A673 (cell line): ENCODE results near the gene STEAP1B. TPM values are rescaled to one million over a fixed set of nuclear protein-coding genes. Genes with fewer than 3 reads are reported as not detected.
"Not testable (repeated sequence)": the region's sequence is repeated elsewhere in the genome, so short reads cannot be mapped to it uniquely, and the experiment has no call there.

Source experiments
- BruUV-seq: library from RNA; stranded (reverse); fragments of 400-500 nt; replicated peaks from 2 replicates; lab custom pipeline; 2021; lab: Mats Ljungman, UMichigan
- CTCF ChIA-PET: fragments of 300-600 bp; sonication (Branson Sonifier 250); formaldehyde crosslinking; loops from one replicate; lab custom pipeline; 2022; ENCODE audit warnings: antibody characterized with exemption; lab: Charles Lee
- POLR2A ChIA-PET: fragments of 300-600 bp; sonication (Branson Sonifier 250); formaldehyde crosslinking; loops from one replicate; lab custom pipeline; 2022; ENCODE audit warnings: antibody characterized with exemption; ENCODE audit not compliant: low non-redundant PET; lab: Charles Lee
- DNase-seq: peaks from one replicate; pipeline ENCODE4 v3.0.0-alpha.2; 2015; ENCODE audit warnings: low spot score
- H3K27ac ChIP-seq: fragments of 200-600 bp; sonication (generic); 2 replicates; pipeline ENCODE4 v1.5.1; 2016; ENCODE audit warnings: mixed run types, low read depth, mild to moderate bottlenecking, mixed read lengths, antibody characterized with exemption, low read length; ENCODE audit not compliant: poor library complexity, severe bottlenecking
- H3K27me3 ChIP-seq: fragments of 200-600 bp; sonication (generic); replicated peaks from 2 replicates; pipeline ENCODE4 v1.6.1; 2017; ENCODE audit warnings: mixed run types, low read depth, mild to moderate bottlenecking, mixed read lengths, antibody characterized with exemption, low read length; ENCODE audit not compliant: insufficient read depth, poor library complexity
- H3K36me3 ChIP-seq: fragments of 200-600 bp; sonication (generic); 2 replicates; pipeline ENCODE4 v1.6.1; 2016; ENCODE audit warnings: mixed run types, mild to moderate bottlenecking, mixed read lengths, antibody characterized with exemption, low read length; ENCODE audit not compliant: insufficient read depth, poor library complexity, severe bottlenecking
- H3K4me1 ChIP-seq: fragments of 200-600 bp; sonication (generic); 2 replicates; pipeline ENCODE4 v1.6.1; 2017; ENCODE audit warnings: mixed run types, mild to moderate bottlenecking, mixed read lengths, antibody characterized with exemption, low read length; ENCODE audit not compliant: insufficient read depth, poor library complexity, severe bottlenecking
- H3K4me3 ChIP-seq: fragments of 200-600 bp; sonication (generic); 2 replicates; pipeline ENCODE4 v1.5.1; 2016; ENCODE audit warnings: low read depth, mixed run types, mild to moderate bottlenecking, mixed read lengths, low read length; ENCODE audit not compliant: poor library complexity, severe bottlenecking
- H3K9me3 ChIP-seq: fragments of 200-600 bp; sonication (generic); 2 replicates; pipeline ENCODE4 v1.6.1; 2016; ENCODE audit warnings: mixed run types, low read depth, mild to moderate bottlenecking, mixed read lengths, antibody characterized with exemption, low read length; ENCODE audit not compliant: poor library complexity, severe bottlenecking
- CTCF ChIP-seq: fragments of 300-800, 200-600 bp; sonication (generic); conservative IDR thresholded peaks from 2 replicates; pipeline ENCODE4 v1.5.1; 2017; ENCODE audit warnings: low read depth, mild to moderate bottlenecking, antibody characterized with exemption, low read length, moderate library complexity, mixed read lengths
- EZH2 ChIP-seq: fragments of 200-600 bp; sonication (generic); IDR thresholded peaks from 2 replicates; pipeline ENCODE4 v1.6.1; 2017; ENCODE audit warnings: borderline replicate concordance, low read depth, mild to moderate bottlenecking, mixed read lengths, antibody characterized with exemption, low read length; ENCODE audit not compliant: poor library complexity, severe bottlenecking
- intact Hi-C: fragments of 100-400 bp; cut with micrococcal nuclease; formaldehyde crosslinking; loops from one replicate; pipeline ENCODE4 v1.10.0; 2022; ENCODE audit not compliant: unreplicated experiment
- total RNA-seq: library from RNA; stranded (reverse); gene quantifications from 2 replicates; pipeline ENCODE4 v1.2.3, GENCODE V29; 2021

Gene STEAP1B
- total RNA-seq, 1 experiment from 2014 or later, result 49.9 TPM

- TF ChIP-seq CTCF (no peak), EZH2 (no peak)
- Histone ChIP-seq H3K27me3 (no peaks in the 10 kb centered on the region), H3K27ac (no peak overlapping the region), H3K9me3 (no peaks in the 10 kb centered on the region), H3K4me3 (no peak overlapping the region), H3K4me1 (no peaks in the 10 kb centered on the region), H3K36me3 (no peaks in the 10 kb centered on the region)
- DNase-seq, result no peak
- ChIA-PET POLR2A (no interaction called here), CTCF (interaction anchor here (1.1 kb wide), 1 partner anchor 342 kb away, joined by 5 read pairs; no protein-coding TSS in a partner anchor)
- intact Hi-C loops, result no loop called here
- no TSS peak for BruUV-seq
Observed at GRCh38 chr7:22452960-22453558, 46.9 kb downstream of the STEAP1B start.

GRCh38 chr7:22452142-22452959, 47.6 kb downstream of the STEAP1B start:
- ChIA-PET POLR2A (no interaction called here), CTCF (interaction anchor here (0.6 to 1.1 kb wide), 2 partner anchors 341 to 446 kb away, joined by 5 to 15 read pairs; no protein-coding TSS in a partner anchor)
- no peak for TF ChIP-seq EZH2
- peak; percentile 88 for TF ChIP-seq CTCF
- intact Hi-C loops, result no loop called here
- no peaks in the 10 kb centered on the region for H3K27me3 ChIP-seq
- BruUV-seq, result no TSS peak
- no peaks in the 10 kb centered on the region for H3K9me3 ChIP-seq
- peak overlapping the region; percentile 17 for H3K4me3 ChIP-seq
- no peaks in the 10 kb centered on the region for H3K4me1 ChIP-seq
- no peaks in the 10 kb centered on the region for H3K36me3 ChIP-seq
- DNase-seq, result peak; percentile 71
- H3K27ac ChIP-seq, result no peak overlapping the region

GRCh38 chr7:22450013-22450412, 50.0 kb downstream of the STEAP1B start:
- POLR2A ChIA-PET, H3K9me3 ChIP-seq, H3K4me3 ChIP-seq, H3K27ac ChIP-seq, H3K27me3 ChIP-seq, intact Hi-C loops, DNase-seq, CTCF ChIA-PET, H3K36me3 ChIP-seq: not testable (repeated sequence)
- BruUV-seq, result TSS peak; percentile 9
- peaks cover 11% of the 10 kb centered on the region for H3K4me1 ChIP-seq
